Stimulated activated naive CD8-positive, alpha-beta T cell treated with anti-CD3 and anti-CD28 coated beads, Interleukin-15, amount 100 ng/mL, for 72 hours (primary cell): ENCODE results near the gene GPR146.
"Not testable (repeated sequence)": the region's sequence is repeated elsewhere in the genome, so short reads cannot be mapped to it uniquely, and the experiment has no call there.

Source experiments
- ATAC-seq: fragments of 150-1000 bp; cut with Tn5 transposase; 2 replicates; pipeline ENCODE4 v1.10.0; 2021; ENCODE audit warnings: mild to moderate bottlenecking, moderate library complexity
- DNase-seq, 2 donors: peaks; one replicate each; pipeline ENCODE4 v3.0.0; 2021 to 2022
- H3K27ac Mint-ChIP-seq, 2 donors: one replicate each; pipeline ENCODE4 v1.8.0; 2022; ENCODE audit warnings: mild to moderate bottlenecking in 2 of 2, mixed read lengths in 2 of 2, moderate library complexity in 2 of 2
- H3K27me3 Mint-ChIP-seq: one replicate; pipeline ENCODE4 v1.8.0; 2022; ENCODE audit warnings: mixed read lengths
- H3K4me1 Mint-ChIP-seq: one replicate; pipeline ENCODE4 v1.8.0; 2022; ENCODE audit warnings: mild to moderate bottlenecking, mixed read lengths
- H3K4me3 Mint-ChIP-seq, 2 donors: one replicate each; pipeline ENCODE4 v1.8.0; 2022; ENCODE audit warnings: mild to moderate bottlenecking in 2 of 2, mixed read lengths in 2 of 2, moderate library complexity in 1 of 2
- H3K9me3 Mint-ChIP-seq, 2 donors: one replicate each; pipeline ENCODE4 v1.8.0; 2022; ENCODE audit warnings: mixed read lengths in 2 of 2

GPR146 gene

GRCh38 chr7:1066242-1066588, 21.9 kb downstream of the GPR146 start:
- ATAC-seq: no peak
- peaks cover 0 to 8% of the 10 kb centered on the region in 2 donors for H3K9me3 Mint-ChIP-seq

GRCh38 chr7:1068013-1068412, 23.7 kb downstream of the GPR146 start:
- Mint-ChIP-seq H3K4me3 (no peak overlapping the region), H3K27ac (no peak overlapping the region), H3K9me3 (peaks cover 0 to 8% of the 10 kb centered on the region in 2 donors), H3K4me1 (peaks cover 16% of the 10 kb centered on the region), H3K27me3 (no peaks in the 10 kb centered on the region)
- DNase-seq: no peak
- ATAC-seq: no peak

More at GRCh38 chr7:1066242-1066588, 21.9 kb downstream of the GPR146 start:
- no peak for DNase-seq
- H3K4me1 Mint-ChIP-seq: peaks cover 21% of the 10 kb centered on the region
- peak overlapping the region in 1 of 2 donors; percentile 34 for H3K27ac Mint-ChIP-seq
- no peak overlapping the region for H3K4me3 Mint-ChIP-seq
- H3K27me3 Mint-ChIP-seq: peaks cover 11% of the 10 kb centered on the region

GRCh38 chr7:1068619-1069018, 24.3 kb downstream of the GPR146 start:
- DNase-seq: no peak
- Mint-ChIP-seq H3K9me3 (peaks cover 0 to 8% of the 10 kb centered on the region in 2 donors), H3K27me3 (no peaks in the 10 kb centered on the region), H3K27ac (no peak overlapping the region), H3K4me3 (no peak overlapping the region), H3K4me1 (peaks cover 16% of the 10 kb centered on the region)
- no peak for ATAC-seq

GRCh38 chr7:1070544-1071011, 26.2 kb downstream of the GPR146 start:
- ATAC-seq (no peak), DNase-seq (no peak)
- H3K27ac Mint-ChIP-seq: no peak overlapping the region
- H3K4me3 Mint-ChIP-seq: no peak overlapping the region
- H3K9me3 Mint-ChIP-seq: peaks cover 0 to 8% of the 10 kb centered on the region in 2 donors
- H3K27me3 Mint-ChIP-seq: no peaks in the 10 kb centered on the region
- H3K4me1 Mint-ChIP-seq: peaks cover 8% of the 10 kb centered on the region

GRCh38 chr7:1071731-1072254, 27.4 kb downstream of the GPR146 start:
- Mint-ChIP-seq H3K4me3 (no peak overlapping the region), H3K27me3 (no peaks in the 10 kb centered on the region), H3K4me1 (no peaks in the 10 kb centered on the region), H3K9me3 (peaks cover 0 to 8% of the 10 kb centered on the region in 2 donors), H3K27ac (no peak overlapping the region)
- no peak for DNase-seq
- no peak for ATAC-seq

GRCh38 chr7:1073142-1073977, 29.0 kb downstream of the GPR146 start:
- no peaks in the 10 kb centered on the region for H3K4me1 Mint-ChIP-seq
- no peaks in the 10 kb centered on the region for H3K27me3 Mint-ChIP-seq
- peaks cover 0 to 8% of the 10 kb centered on the region in 2 donors for H3K9me3 Mint-ChIP-seq
- no peak overlapping the region for H3K4me3 Mint-ChIP-seq
- ATAC-seq (peak; percentile 56), DNase-seq (no peak)
- H3K27ac Mint-ChIP-seq: no peak overlapping the region

- H3K4me3 Mint-ChIP-seq, H3K4me1 Mint-ChIP-seq, H3K9me3 Mint-ChIP-seq, DNase-seq, H3K27me3 Mint-ChIP-seq: not testable (repeated sequence)
- ATAC-seq: peak; percentile 52
- peak overlapping the region in 1 of 2 donors; percentile 78 for H3K27ac Mint-ChIP-seq
These were observed 29.7 kb downstream of the GPR146 start for GRCh38 chr7:1074018-1074417.

GRCh38 chr7:1074593-1075431, 30.5 kb downstream of the GPR146 start:
- DNase-seq (no peak), ATAC-seq (no peak)
- Mint-ChIP-seq H3K4me1 (no peaks in the 10 kb centered on the region), H3K27ac (no peak overlapping the region), H3K9me3 (peaks cover 0 to 8% of the 10 kb centered on the region in 2 donors), H3K4me3 (no peak overlapping the region), H3K27me3 (no peaks in the 10 kb centered on the region)

GRCh38 chr7:1076184-1077072, 32.1 kb downstream of the GPR146 start:
- H3K27ac Mint-ChIP-seq: no peak overlapping the region
- no peak for DNase-seq
- no peaks in the 10 kb centered on the region for H3K27me3 Mint-ChIP-seq
- no peak overlapping the region for H3K4me3 Mint-ChIP-seq
- no peaks in the 10 kb centered on the region for H3K9me3 Mint-ChIP-seq
- no peaks in the 10 kb centered on the region for H3K4me1 Mint-ChIP-seq
- no peak for ATAC-seq

- no peak for ATAC-seq
- H3K9me3 Mint-ChIP-seq: no peaks in the 10 kb centered on the region
These were observed 34.2 kb downstream of the GPR146 start for GRCh38 chr7:1078519-1078918.

GRCh38 chr7:1078985-1079384, 34.6 kb downstream of the GPR146 start:
- DNase-seq: no peak
- Mint-ChIP-seq H3K27me3 (no peaks in the 10 kb centered on the region), H3K4me3 (no peak overlapping the region), H3K27ac (no peak overlapping the region), H3K9me3 (no peaks in the 10 kb centered on the region), H3K4me1 (no peaks in the 10 kb centered on the region)
- no peak for ATAC-seq

More at GRCh38 chr7:1078519-1078918, 34.2 kb downstream of the GPR146 start:
- Mint-ChIP-seq H3K27me3 (no peaks in the 10 kb centered on the region), H3K4me3 (no peak overlapping the region), H3K27ac (peak overlapping the region in 1 of 2 donors; percentile 12), H3K4me1 (no peaks in the 10 kb centered on the region)
- no peak for DNase-seq

GRCh38 chr7:1079546-1079945, 35.2 kb downstream of the GPR146 start:
- no peaks in the 10 kb centered on the region for H3K4me1 Mint-ChIP-seq
- no peaks in the 10 kb centered on the region for H3K9me3 Mint-ChIP-seq
- H3K27ac Mint-ChIP-seq: no peak overlapping the region
- DNase-seq (no peak), ATAC-seq (no peak)
- no peak overlapping the region for H3K4me3 Mint-ChIP-seq
- H3K27me3 Mint-ChIP-seq: no peaks in the 10 kb centered on the region

- Mint-ChIP-seq H3K9me3 (no peaks in the 10 kb centered on the region), H3K4me1 (no peaks in the 10 kb centered on the region), H3K27me3 (no peaks in the 10 kb centered on the region), H3K27ac (no peak overlapping the region), H3K4me3 (no peak overlapping the region)
- DNase-seq (no peak), ATAC-seq (no peak)
These were observed 36.0 kb downstream of the GPR146 start for GRCh38 chr7:1080252-1080920.

- DNase-seq: no peak
- no peak overlapping the region for H3K27ac Mint-ChIP-seq
- no peak overlapping the region for H3K4me3 Mint-ChIP-seq
- no peak for ATAC-seq
- H3K9me3 Mint-ChIP-seq: no peaks in the 10 kb centered on the region
- no peaks in the 10 kb centered on the region for H3K4me1 Mint-ChIP-seq
- no peaks in the 10 kb centered on the region for H3K27me3 Mint-ChIP-seq
These were observed 36.5 kb downstream of the GPR146 start for GRCh38 chr7:1080921-1081255.

- no peak for DNase-seq
- H3K27ac Mint-ChIP-seq: no peak overlapping the region
- no peak overlapping the region for H3K4me3 Mint-ChIP-seq
- no peak for ATAC-seq
- H3K27me3 Mint-ChIP-seq: no peaks in the 10 kb centered on the region
- H3K4me1 Mint-ChIP-seq: peaks cover under 1% of the 10 kb centered on the region
- H3K9me3 Mint-ChIP-seq: no peaks in the 10 kb centered on the region
These were observed 37.0 kb downstream of the GPR146 start for GRCh38 chr7:1081336-1081735.
